Rectal smooth muscle tissue (tissue), 1 donor: ENCODE measurements around the gene PDZD11.
"Not testable (repeated sequence)": the region's sequence is repeated elsewhere in the genome, so short reads cannot be mapped to it uniquely, and the experiment has no call there.

ENCODE experiments used
- H3K27ac ChIP-seq: one replicate; pipeline ENCODE4 v1.7.0; 2013; ENCODE audit warnings: low read depth, low read length, inconsistent platforms
- H3K27me3 ChIP-seq: one replicate; pipeline ENCODE4 v1.7.0; 2013; ENCODE audit warnings: low read length; ENCODE audit not compliant: control insufficient read depth, insufficient read depth
- H3K36me3 ChIP-seq: one replicate; pipeline ENCODE4 v1.7.0; 2013; ENCODE audit warnings: low read length; ENCODE audit not compliant: control insufficient read depth, insufficient read depth
- H3K4me1 ChIP-seq: one replicate; pipeline ENCODE4 v1.7.0; 2013; ENCODE audit warnings: low read length; ENCODE audit not compliant: control insufficient read depth, insufficient read depth
- H3K4me3 ChIP-seq: one replicate; pipeline ENCODE4 v1.7.0; 2013; ENCODE audit warnings: low read length
- H3K9ac ChIP-seq: one replicate; pipeline ENCODE4 v1.7.0; 2013; ENCODE audit warnings: low read length

The PDZD11 gene

GRCh38 chrX:70254063-70254400, 35.7 kb downstream of the PDZD11 start:
- H3K27me3 ChIP-seq = no peaks in the 10 kb centered on the region
- H3K4me1 ChIP-seq = no peaks in the 10 kb centered on the region
- H3K27ac ChIP-seq = no peak overlapping the region
- H3K4me3 ChIP-seq = no peak overlapping the region
- no peak overlapping the region for H3K9ac ChIP-seq
- no peaks in the 10 kb centered on the region for H3K36me3 ChIP-seq

GRCh38 chrX:70253377-70254062, 36.2 kb downstream of the PDZD11 start:
- Histone ChIP-seq H3K27me3 (no peaks in the 10 kb centered on the region), H3K27ac (no peak overlapping the region), H3K9ac (no peak overlapping the region), H3K36me3 (no peaks in the 10 kb centered on the region), H3K4me3 (no peak overlapping the region), H3K4me1 (no peaks in the 10 kb centered on the region)

GRCh38 chrX:70252491-70252890, 37.2 kb downstream of the PDZD11 start:
- no peaks in the 10 kb centered on the region for H3K27me3 ChIP-seq
- no peaks in the 10 kb centered on the region for H3K36me3 ChIP-seq
- H3K4me1 ChIP-seq = no peaks in the 10 kb centered on the region
- H3K9ac ChIP-seq = no peak overlapping the region
- no peak overlapping the region for H3K27ac ChIP-seq
- H3K4me3 ChIP-seq = no peak overlapping the region

- H3K27me3 ChIP-seq = no peaks in the 10 kb centered on the region
- no peak overlapping the region for H3K27ac ChIP-seq
- no peak overlapping the region for H3K9ac ChIP-seq
- no peaks in the 10 kb centered on the region for H3K4me1 ChIP-seq
- no peak overlapping the region for H3K4me3 ChIP-seq
- no peaks in the 10 kb centered on the region for H3K36me3 ChIP-seq
Measured at GRCh38 chrX:70247252-70247651, 42.5 kb downstream of the PDZD11 start.

- Histone ChIP-seq H3K9ac (no peak overlapping the region), H3K36me3 (no peaks in the 10 kb centered on the region), H3K4me1 (no peaks in the 10 kb centered on the region), H3K4me3 (no peak overlapping the region), H3K27me3 (no peaks in the 10 kb centered on the region), H3K27ac (no peak overlapping the region)
Measured at GRCh38 chrX:70244881-70245280, 44.8 kb downstream of the PDZD11 start.

GRCh38 chrX:70243601-70244000, 46.1 kb downstream of the PDZD11 start:
- not testable (repeated sequence) for H3K9ac ChIP-seq, H3K36me3 ChIP-seq, H3K4me1 ChIP-seq, H3K4me3 ChIP-seq, H3K27me3 ChIP-seq, H3K27ac ChIP-seq

- H3K4me3 ChIP-seq = no peak overlapping the region
- no peaks in the 10 kb centered on the region for H3K36me3 ChIP-seq
- no peaks in the 10 kb centered on the region for H3K4me1 ChIP-seq
- no peaks in the 10 kb centered on the region for H3K27me3 ChIP-seq
- H3K27ac ChIP-seq = no peak overlapping the region
- H3K9ac ChIP-seq = no peak overlapping the region
Measured at GRCh38 chrX:70241501-70241900, 48.2 kb downstream of the PDZD11 start.

- Histone ChIP-seq H3K27ac (no peak overlapping the region), H3K4me3 (no peak overlapping the region), H3K9ac (no peak overlapping the region), H3K4me1 (no peaks in the 10 kb centered on the region), H3K27me3 (no peaks in the 10 kb centered on the region), H3K36me3 (no peaks in the 10 kb centered on the region)
Measured at GRCh38 chrX:70240751-70241150, 49.0 kb downstream of the PDZD11 start.
